Right atrium auricular region (tissue), 2 donors: ENCODE results near the gene IRAK3. TPM values are rescaled to one million over a fixed set of nuclear protein-coding genes. Genes with fewer than 3 reads are reported as not detected.

ENCODE experiments used
- DNase-seq: peaks from one replicate; pipeline ENCODE4 v3.0.0-alpha.2; 2019; ENCODE audit warnings: low spot score
- H3K27ac ChIP-seq, 2 donors: fragments of 200-600 bp; sonication (generic); 1 replicate in 1 of 2; 2 replicates in 1 of 2; pipeline ENCODE4 v1.5.1; 2016 to 2019
- H3K27me3 ChIP-seq, 2 donors: fragments of 200-600 bp; sonication (generic); one replicate each; pipeline versions ENCODE4 v1.5.1 to v1.6.0; 2017 to 2019
- H3K36me3 ChIP-seq: fragments of 200-600 bp; sonication (generic); one replicate; pipeline ENCODE4 v1.5.1; 2016
- H3K4me1 ChIP-seq, 2 donors: fragments of 200-600 bp; sonication (generic); one replicate each; pipeline versions ENCODE4 v1.5.1 to v1.6.0; 2017 to 2019
- H3K4me3 ChIP-seq, 2 donors: fragments of 200-600 bp; sonication (generic); 1 replicate in 1 of 2; 2 replicates in 1 of 2; pipeline ENCODE4 v1.5.1; 2017 to 2019; ENCODE audit warnings: mild to moderate bottlenecking in 1 of 2, moderate library complexity in 1 of 2
- H3K9me3 ChIP-seq, 2 donors: fragments of 200-600 bp; sonication (generic); one replicate each; pipeline ENCODE4 v1.5.1; 2019
- total RNA-seq, 2 donors: library from RNA; depleted of rRNA; stranded (reverse); fragments of >200 nt; gene quantifications; one replicate each; pipeline ENCODE4 v1.1.0, GENCODE V29; 2016
- TF ChIP-seq, protein P1 (sequence below), 2 donors: fragments of 200-600 bp; sonication (generic); IDR thresholded peaks; one replicate each; pipeline ENCODE4 v1.5.1; 2019; ENCODE audit warnings: antibody characterized with exemption in 2 of 2

IRAK3 gene
- total RNA-seq, 2 donors from 2014 or later = 12.3 to 15.8 TPM

DNA sequence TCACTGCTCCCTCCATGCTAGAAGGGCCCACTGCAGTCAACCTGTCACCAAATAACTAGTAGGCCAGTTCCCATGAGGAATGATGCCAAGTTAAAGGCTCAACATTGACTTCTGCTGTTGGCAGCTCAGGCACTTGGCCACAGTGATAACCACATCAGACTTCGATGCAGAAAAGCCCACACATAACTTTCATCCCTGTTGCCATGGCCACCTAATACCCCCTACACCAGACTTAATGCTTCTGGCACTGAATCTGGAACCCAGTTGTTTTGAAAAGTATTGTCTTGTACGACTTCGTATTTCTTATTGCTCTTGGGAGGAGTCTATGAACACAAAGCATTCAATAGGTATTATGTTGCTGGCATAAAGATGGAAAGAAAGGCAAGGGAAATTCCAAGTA, 69.0 kb downstream of the IRAK3 start:
- Histone ChIP-seq H3K4me3 (no peak overlapping the region), H3K36me3 (no peaks in the 10 kb centered on the region), H3K27me3 (no peaks in the 10 kb centered on the region), H3K27ac (no peak overlapping the region), H3K4me1 (no peaks in the 10 kb centered on the region), H3K9me3 (no peaks in the 10 kb centered on the region)
- TF ChIP-seq, protein P1, sequence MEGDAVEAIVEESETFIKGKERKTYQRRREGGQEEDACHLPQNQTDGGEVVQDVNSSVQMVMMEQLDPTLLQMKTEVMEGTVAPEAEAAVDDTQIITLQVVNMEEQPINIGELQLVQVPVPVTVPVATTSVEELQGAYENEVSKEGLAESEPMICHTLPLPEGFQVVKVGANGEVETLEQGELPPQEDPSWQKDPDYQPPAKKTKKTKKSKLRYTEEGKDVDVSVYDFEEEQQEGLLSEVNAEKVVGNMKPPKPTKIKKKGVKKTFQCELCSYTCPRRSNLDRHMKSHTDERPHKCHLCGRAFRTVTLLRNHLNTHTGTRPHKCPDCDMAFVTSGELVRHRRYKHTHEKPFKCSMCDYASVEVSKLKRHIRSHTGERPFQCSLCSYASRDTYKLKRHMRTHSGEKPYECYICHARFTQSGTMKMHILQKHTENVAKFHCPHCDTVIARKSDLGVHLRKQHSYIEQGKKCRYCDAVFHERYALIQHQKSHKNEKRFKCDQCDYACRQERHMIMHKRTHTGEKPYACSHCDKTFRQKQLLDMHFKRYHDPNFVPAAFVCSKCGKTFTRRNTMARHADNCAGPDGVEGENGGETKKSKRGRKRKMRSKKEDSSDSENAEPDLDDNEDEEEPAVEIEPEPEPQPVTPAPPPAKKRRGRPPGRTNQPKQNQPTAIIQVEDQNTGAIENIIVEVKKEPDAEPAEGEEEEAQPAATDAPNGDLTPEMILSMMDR (IDR thresholded peaks at IDR 0.05) = no peak
- DNase-seq = no peak

DNA sequence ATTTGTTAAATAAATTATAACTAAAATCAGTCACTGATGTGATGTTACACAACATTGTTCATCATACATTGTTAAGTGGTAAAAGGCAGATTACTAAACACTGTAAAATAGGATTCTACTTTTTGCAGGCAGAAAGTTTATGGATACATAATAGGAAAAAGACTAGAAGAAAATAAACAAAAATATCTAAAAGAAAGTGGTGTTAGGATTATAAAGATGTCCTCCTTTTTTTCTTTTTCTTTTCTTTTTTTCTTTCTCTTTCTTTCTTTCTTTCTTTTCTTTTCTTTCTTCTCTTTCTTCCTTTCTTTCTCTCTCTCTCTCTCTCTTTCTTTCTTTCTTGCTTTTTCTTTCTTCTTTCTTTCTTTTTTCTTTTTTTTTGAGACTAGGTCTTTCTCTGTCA, 73.7 kb downstream of the IRAK3 start:
- no peak for DNase-seq
- Histone ChIP-seq H3K4me3 (no peak overlapping the region), H3K36me3 (no peaks in the 10 kb centered on the region), H3K27ac (no peak overlapping the region), H3K4me1 (no peaks in the 10 kb centered on the region), H3K27me3 (no peaks in the 10 kb centered on the region), H3K9me3 (no peaks in the 10 kb centered on the region)
- TF ChIP-seq, protein P1 (IDR thresholded peaks at IDR 0.05) = no peak

DNA sequence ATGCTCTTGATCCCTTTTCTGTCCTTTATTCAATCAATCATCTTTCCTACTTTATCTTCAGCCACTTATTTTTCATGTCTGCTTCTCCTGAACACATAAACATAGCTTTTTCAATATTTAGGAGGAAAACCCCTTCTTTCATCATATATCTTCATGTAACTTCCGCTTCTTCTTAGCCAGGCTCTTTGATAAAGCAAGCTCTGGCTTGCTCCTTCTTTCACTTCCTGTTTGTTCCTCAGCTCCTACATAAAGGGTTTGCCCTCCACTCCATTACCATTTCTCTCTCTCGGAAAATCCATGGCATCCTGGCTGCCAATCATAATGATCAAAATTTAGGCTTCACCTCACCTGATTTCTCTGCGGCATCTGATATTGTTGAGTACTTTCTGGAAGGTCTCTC, 79.5 kb downstream of the IRAK3 start:
- H3K9me3 ChIP-seq = no peaks in the 10 kb centered on the region
- TF ChIP-seq, protein P1 (IDR thresholded peaks at IDR 0.05) = no peak
- no peak overlapping the region for H3K27ac ChIP-seq
- no peaks in the 10 kb centered on the region for H3K27me3 ChIP-seq
- DNase-seq = no peak
- H3K4me3 ChIP-seq = no peak overlapping the region
- H3K36me3 ChIP-seq = no peaks in the 10 kb centered on the region
- no peaks in the 10 kb centered on the region for H3K4me1 ChIP-seq

DNA sequence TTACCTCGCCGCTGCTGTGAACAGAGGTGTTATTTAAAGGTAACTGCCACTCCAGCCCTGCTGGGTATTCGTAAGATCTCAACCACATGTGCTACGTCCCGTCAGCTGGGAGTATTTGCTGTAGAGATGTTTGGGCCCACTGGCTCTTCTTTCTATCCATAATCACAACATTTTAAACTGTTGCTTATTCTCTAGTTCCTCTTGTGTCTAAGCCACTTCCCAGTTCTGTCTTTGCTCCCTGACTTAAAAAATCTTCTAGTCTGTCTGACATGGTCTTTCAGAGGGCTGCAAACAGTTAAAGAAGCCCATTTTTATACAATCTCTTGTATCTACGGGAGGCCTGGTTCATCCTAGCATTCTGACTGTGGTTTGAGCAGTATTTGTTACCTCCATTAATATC, 80.1 kb downstream of the IRAK3 start:
- DNase-seq = no peak
- H3K9me3 ChIP-seq = no peaks in the 10 kb centered on the region
- TF ChIP-seq, protein P1 (IDR thresholded peaks at IDR 0.05) = no peak
- H3K36me3 ChIP-seq = no peaks in the 10 kb centered on the region
- H3K4me3 ChIP-seq = no peak overlapping the region
- H3K27ac ChIP-seq = no peak overlapping the region
- H3K27me3 ChIP-seq = no peaks in the 10 kb centered on the region
- H3K4me1 ChIP-seq = no peaks in the 10 kb centered on the region

DNA sequence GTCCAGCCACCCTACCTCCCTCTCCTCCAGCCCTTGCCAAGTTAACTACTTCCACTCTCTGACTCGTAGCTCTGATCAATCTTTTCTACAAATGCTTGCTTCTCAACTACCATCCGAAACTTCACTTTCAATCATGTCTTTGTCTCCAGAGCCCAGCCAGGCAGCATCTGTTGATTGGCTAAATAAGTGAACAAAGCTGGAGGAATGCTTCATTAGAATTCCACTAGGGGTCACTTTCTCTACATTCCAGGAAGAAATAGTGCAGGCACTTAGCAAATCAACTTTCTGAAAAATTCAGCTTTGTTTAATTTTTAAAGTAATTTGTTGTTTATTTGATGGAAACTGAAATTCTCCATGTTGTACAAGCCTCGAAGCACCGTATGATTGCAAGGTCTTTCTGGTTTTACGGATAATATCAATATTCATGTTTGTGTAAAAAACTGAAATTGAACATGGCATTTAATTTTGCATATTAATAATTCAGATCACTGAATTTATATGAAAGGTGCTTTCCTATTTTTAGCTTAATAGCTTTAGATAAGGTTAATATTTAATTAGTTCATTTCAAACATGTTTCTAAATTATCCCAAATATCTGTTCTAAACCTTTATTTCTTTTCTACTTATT, 80.9 kb downstream of the IRAK3 start:
- H3K27me3 ChIP-seq = no peaks in the 10 kb centered on the region
- H3K4me1 ChIP-seq = no peaks in the 10 kb centered on the region
- DNase-seq = no peak
- TF ChIP-seq, protein P1 (IDR thresholded peaks at IDR 0.05) = peak; percentile 39 to 72
- H3K4me3 ChIP-seq = no peak overlapping the region
- no peaks in the 10 kb centered on the region for H3K9me3 ChIP-seq
- no peak overlapping the region for H3K27ac ChIP-seq
- H3K36me3 ChIP-seq = no peaks in the 10 kb centered on the region

DNA sequence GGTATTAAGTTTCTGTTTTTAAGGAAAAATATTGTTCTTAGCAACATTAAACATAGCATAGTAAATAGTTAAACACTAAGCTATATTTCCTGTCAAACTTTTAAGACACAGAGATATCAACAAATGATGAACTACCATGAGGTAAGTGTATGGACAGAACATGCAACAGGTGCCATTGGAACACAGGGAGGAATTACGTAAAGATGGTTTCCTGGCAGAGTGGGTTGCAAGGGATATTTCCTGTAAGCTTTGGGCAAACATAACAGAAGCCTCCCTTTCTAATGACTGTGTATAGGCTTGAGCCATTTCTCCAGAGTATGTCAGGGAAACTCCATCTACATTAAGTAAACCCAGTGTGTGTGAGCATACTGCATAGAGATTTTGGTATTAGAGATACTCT, 81.6 kb downstream of the IRAK3 start:
- no peaks in the 10 kb centered on the region for H3K36me3 ChIP-seq
- H3K27me3 ChIP-seq = no peaks in the 10 kb centered on the region
- no peak overlapping the region for H3K4me3 ChIP-seq
- H3K9me3 ChIP-seq = no peaks in the 10 kb centered on the region
- H3K27ac ChIP-seq = no peak overlapping the region
- H3K4me1 ChIP-seq = no peaks in the 10 kb centered on the region
- DNase-seq = no peak
- TF ChIP-seq, protein P1 (IDR thresholded peaks at IDR 0.05) = no peak
